AG04449 (cell line): ENCODE data around the gene MTG2.
A peak's percentile ranks its signal among the peaks of the same experiment; 100 is the strongest.

Experiments
- CTCF ChIA-PET: fragments of 350-600 bp; formaldehyde crosslinking; extraction: SDS; loops from one replicate; lab custom pipeline; 2021; ENCODE audit warnings: antibody characterized with exemption; lab: Yijun Ruan, JAX
- POLR2A ChIA-PET: fragments of 400-600, 350-600 bp; formaldehyde crosslinking; extraction: SDS; loops from one replicate; lab custom pipeline; 2020; ENCODE audit warnings: antibody characterized with exemption, inconsistent platforms; lab: Yijun Ruan, JAX
- DNase-seq: peaks from one replicate; pipeline ENCODE4 v3.0.0-alpha.2; 2010; ENCODE audit warnings: low read depth, low spot score
- H3K4me3 ChIP-seq: 2 replicates; pipeline ENCODE4 v1.5.1; 2011; ENCODE audit warnings: low read depth, mild to moderate bottlenecking, control low read depth, low read length
- TF ChIP-seq, protein P1 (sequence below): IDR thresholded peaks from one replicate; pipeline ENCODE4 v1.5.1; 2011; ENCODE audit warnings: mild to moderate bottlenecking, moderate library complexity, low read length, control low read depth, inconsistent platforms; ENCODE audit not compliant: insufficient read depth; ENCODE audit errors: missing control alignments

Gene MTG2

DNA sequence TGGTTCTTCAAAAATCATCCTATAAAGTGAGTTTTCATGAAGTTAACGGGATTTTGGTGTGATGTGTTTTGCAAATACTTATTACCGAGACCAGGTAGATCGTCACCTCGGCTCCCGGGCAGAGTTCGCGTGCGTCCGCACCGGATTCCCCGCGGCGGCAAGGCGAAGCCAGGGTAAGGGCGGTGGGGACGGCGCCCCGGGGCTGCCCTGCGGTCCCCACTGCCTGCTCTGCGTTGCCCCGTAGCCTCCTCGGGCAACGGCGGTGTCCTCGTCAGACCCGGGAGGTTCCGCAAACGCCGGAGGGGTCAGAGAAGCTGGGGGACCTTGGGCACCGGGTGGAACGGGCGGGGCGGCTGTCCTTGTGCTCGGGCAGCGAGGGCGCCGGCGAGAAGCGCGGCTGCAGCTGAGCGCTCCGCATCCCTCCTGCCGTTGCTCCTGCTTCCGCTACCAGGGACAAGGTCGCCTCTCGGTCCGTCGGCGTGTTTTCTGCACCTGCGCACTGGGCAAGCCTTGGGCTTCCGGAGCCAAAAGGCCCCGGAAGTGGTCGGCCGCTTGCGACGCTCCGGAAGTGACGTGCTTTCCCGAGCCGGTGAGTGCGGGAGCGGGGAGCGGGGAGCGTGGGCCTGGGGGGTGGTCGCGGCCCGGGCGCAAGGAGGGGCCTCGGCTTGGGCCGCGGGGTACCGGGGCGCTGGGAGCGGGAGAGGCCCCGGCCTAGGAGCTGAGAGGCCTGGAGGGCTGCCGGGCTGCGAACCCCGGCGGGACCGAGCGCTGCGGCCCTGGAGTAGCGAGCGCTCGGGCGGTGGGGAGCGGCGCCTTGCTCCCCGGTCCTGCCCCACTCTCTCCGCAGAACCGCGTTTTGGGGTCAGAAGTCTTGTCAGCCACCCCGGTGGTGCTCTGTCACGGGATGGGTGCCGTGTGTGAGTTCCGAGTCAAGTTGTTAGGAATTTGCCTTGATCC lies at the start of gene MTG2:
TSS of gene MTG2 (plus strand) at position 560 of the 957 bp plus-strand sequence. CDS start 10,393 bp downstream, outside the sequence.
- H3K4me3 ChIP-seq = peak within 1 kb of the TSS; percentile 94
- ChIA-PET CTCF (no interaction called here), POLR2A (interaction anchor here (0.7 kb wide), 1 partner anchor 164 kb away, joined by 3 read pairs; no protein-coding TSS in a partner anchor)
- DNase-seq = peak; percentile 47
- TF ChIP-seq, protein P1, sequence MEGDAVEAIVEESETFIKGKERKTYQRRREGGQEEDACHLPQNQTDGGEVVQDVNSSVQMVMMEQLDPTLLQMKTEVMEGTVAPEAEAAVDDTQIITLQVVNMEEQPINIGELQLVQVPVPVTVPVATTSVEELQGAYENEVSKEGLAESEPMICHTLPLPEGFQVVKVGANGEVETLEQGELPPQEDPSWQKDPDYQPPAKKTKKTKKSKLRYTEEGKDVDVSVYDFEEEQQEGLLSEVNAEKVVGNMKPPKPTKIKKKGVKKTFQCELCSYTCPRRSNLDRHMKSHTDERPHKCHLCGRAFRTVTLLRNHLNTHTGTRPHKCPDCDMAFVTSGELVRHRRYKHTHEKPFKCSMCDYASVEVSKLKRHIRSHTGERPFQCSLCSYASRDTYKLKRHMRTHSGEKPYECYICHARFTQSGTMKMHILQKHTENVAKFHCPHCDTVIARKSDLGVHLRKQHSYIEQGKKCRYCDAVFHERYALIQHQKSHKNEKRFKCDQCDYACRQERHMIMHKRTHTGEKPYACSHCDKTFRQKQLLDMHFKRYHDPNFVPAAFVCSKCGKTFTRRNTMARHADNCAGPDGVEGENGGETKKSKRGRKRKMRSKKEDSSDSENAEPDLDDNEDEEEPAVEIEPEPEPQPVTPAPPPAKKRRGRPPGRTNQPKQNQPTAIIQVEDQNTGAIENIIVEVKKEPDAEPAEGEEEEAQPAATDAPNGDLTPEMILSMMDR = no peak

- no peak for DNase-seq
- TF ChIP-seq, protein P1 = no peak
- H3K4me3 ChIP-seq = no peak overlapping the region
- ChIA-PET POLR2A (interaction anchor here (0.9 to 4.6 kb wide), 3 partner anchors 9 to 67 kb away, joined by 3 to 29 read pairs (median 5); partner anchors contain the start of genes LSM14B and TAF4), CTCF (interaction anchor here (1.2 to 11.6 kb wide), 4 partner anchors 8 to 124 kb away, joined by 4 to 134 read pairs (median 4); partner anchors contain the start of gene LSM14B)
Observed at GRCh38 chr20:62133051-62133845, 49.6 kb upstream of the MTG2 start.

DNA sequence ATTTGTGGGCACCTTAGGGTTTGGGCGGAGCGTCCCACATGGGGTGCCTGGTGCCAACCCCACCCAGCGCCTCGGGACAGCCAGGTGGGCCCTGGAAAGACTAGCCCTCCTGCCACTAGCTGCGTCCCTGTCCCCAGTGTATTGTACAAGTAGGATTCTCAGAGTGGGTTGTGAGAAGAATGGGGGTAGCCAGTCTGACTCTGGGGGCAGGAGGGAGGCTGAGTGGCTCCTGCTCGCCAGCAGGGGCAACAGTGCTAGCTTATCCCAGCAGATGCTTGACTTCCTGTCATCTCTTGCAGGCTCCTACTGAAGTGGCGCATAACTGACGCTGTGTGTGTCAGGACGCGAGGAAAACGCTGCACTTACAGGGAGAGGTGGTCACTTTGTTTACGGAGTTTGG lies 49.0 kb upstream of the MTG2 start:
- no peak overlapping the region for H3K4me3 ChIP-seq
- DNase-seq = no peak
- TF ChIP-seq, protein P1 = peak; percentile 13
- ChIA-PET POLR2A (interaction anchor here (1.1 to 4.6 kb wide), 2 partner anchors 11 to 68 kb away, joined by 5 to 29 read pairs; partner anchors contain the start of genes LSM14B and TAF4), CTCF (interaction anchor here (1.2 to 11.6 kb wide), 4 partner anchors 7 to 125 kb away, joined by 4 to 134 read pairs (median 19); partner anchors contain the start of gene LSM14B)

DNA sequence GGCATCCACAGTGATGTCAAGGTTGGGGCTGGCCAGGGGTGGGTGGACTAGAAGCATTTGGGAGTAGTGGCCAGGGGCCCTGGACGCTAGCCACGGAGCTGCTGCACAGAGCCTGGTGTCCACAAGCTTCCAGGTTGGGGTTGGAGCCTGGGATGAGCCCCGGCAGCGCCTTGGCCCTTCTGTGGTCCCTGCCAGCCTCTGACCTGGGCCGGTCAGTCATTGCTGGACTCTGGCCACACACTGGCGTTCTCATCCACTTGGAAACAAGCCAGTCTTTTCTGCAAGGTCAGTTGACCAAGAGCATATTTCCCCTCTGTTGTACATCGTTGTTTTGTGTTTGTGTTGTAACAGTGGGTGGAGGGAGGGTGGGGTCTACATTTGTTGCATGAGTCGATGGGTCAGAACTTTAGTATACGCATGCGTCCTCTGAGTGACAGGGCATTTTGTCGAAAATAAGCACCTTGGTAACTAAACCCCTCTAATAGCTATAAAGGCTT lies 48.0 kb upstream of the MTG2 start:
- no peak for DNase-seq
- TF ChIP-seq, protein P1 = no peak
- POLR2A ChIA-PET = interaction anchor here (1.1 to 4.6 kb wide), 3 partner anchors 12 to 69 kb away, joined by 5 to 29 read pairs (median 5); partner anchors contain the start of genes LSM14B and TAF4
- no peak overlapping the region for H3K4me3 ChIP-seq
- CTCF ChIA-PET = interaction anchor here (0.6 to 11.6 kb wide), 8 partner anchors 8 to 126 kb away, joined by 3 to 134 read pairs (median 6); no protein-coding TSS in a partner anchor

DNA sequence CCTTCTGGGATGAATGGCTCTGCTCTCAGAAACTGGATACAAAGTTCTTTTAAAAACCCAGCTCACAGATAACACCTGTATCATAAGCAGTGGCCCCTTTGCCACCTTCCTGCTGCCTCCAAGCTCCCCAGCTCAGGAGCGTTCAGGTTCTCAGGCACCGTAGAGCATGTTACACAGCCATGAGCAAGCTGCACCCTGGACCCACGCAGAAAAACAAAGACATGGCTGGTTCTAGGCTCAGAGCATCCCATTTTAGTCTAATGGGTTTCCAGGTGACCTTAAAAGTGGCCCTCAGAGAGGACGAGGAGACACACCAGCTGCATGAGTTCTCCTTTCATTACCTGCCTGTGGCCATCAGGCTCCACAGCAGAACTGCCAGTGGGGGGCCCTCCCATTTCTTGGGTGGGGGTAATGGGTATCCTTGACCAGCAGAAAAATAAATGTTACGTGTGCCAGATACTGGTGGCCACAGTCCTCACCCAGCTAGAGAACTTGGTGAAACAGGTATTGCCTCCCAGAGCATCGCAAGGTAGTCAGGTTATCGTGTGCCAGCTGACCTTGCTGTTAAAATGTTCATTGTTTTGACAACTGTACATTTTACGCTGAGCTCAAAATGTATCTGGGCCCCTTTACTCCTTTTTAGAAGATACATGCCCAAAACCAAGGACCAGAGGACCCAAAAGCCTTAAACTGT lies 47.1 kb upstream of the MTG2 start:
- H3K4me3 ChIP-seq = no peak overlapping the region
- ChIA-PET CTCF (interaction anchor here (0.9 to 11.6 kb wide), 12 partner anchors 9 to 126 kb away, joined by 3 to 134 read pairs (median 4); no protein-coding TSS in a partner anchor), POLR2A (interaction anchor here (1.4 to 4.6 kb wide), 2 partner anchors 13 to 70 kb away, joined by 5 to 29 read pairs; partner anchors contain the start of genes LSM14B and TAF4)
- TF ChIP-seq, protein P1 = no peak
- no peak for DNase-seq
